SJSA1 (cell line): Measurements from ENCODE around the gene CDC26. TPM values are rescaled to one million over a fixed set of nuclear protein-coding genes. Genes with fewer than 3 reads are reported as not detected.
"Not testable (repeated sequence)": the region's sequence is repeated elsewhere in the genome, so short reads cannot be mapped to it uniquely, and the experiment has no call there.

ENCODE experiments used
- DNase-seq, 2 experiments: peaks; one replicate each; pipeline ENCODE4 v3.0.0-alpha.2; 2015 to 2020; ENCODE audit warnings: low spot score in 2 of 2, low read depth in 1 of 2
- H3K27ac ChIP-seq: fragments of 250-450 bp; sonication (Bioruptor Pico); 2 replicates; pipeline ENCODE4 v1.5.1; 2020; ENCODE audit warnings: mild to moderate bottlenecking, moderate library complexity
- H3K27me3 ChIP-seq: fragments of 250-450 bp; sonication (Bioruptor Pico); replicated peaks from 2 replicates; pipeline ENCODE4 v1.5.1; 2020; ENCODE audit warnings: mild to moderate bottlenecking, moderate library complexity
- H3K36me3 ChIP-seq: fragments of 250-450 bp; sonication (Bioruptor Pico); 2 replicates; pipeline ENCODE4 v1.5.1; 2020; ENCODE audit warnings: mild to moderate bottlenecking
- H3K4me1 ChIP-seq: fragments of 250-450 bp; sonication (Bioruptor Pico); replicated peaks from 2 replicates; pipeline ENCODE4 v1.6.1; 2021; ENCODE audit warnings: mild to moderate bottlenecking
- H3K4me3 ChIP-seq: fragments of 250-450 bp; sonication (Bioruptor Pico); 2 replicates; pipeline ENCODE4 v1.5.1; 2020; ENCODE audit warnings: mild to moderate bottlenecking
- H3K9me3 ChIP-seq: fragments of 250-450 bp; sonication (Bioruptor Pico); replicated peaks from 2 replicates; pipeline ENCODE4 v1.5.1; 2020; ENCODE audit warnings: mild to moderate bottlenecking
- total RNA-seq: library from RNA; depleted of rRNA; stranded (reverse); fragments of >200 nt; shearing (Covaris generic); gene quantifications from 2 replicates; pipeline ENCODE4 v1.2.3, GENCODE V29; 2014

CDC26 gene
- total RNA-seq, 1 experiment from 2014 or later, result 33.2 TPM

DNA sequence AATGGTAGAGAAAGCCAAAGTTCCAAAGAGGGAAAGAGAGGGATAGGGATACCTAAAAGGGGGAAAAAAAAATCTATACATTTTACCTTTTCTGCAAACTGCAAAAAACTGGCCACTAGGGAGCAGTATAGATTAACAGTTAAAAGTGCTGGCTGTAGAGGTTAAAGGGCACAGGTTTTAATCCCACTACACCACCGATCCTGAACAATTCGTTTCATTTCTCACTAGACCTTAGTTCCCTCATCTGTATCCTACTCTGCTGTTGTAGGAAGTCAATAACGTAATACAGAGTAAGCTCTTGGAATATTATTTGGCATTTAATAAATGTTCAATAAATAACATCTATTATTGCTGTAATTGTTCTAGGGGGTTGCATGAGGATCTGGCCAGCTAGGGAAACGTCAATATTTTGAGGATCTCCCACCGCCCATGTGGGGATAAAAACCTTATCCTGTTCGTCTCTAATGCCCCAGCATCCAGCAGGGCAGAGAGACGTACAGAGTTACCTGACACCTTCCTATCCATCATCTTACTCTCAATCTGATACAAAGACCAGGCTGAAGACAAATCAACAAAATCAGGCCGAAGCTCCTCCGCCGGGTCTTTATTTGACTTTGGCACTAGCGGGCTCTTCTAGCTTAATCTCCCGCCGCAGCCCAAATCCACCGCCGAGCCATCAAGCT, 757 bp downstream of the CDC26 start:
- H3K36me3 ChIP-seq, result peaks cover 71% of the 10 kb centered on the region
- peak in 1 of 2 experiments; percentile 57 for DNase-seq

DNA sequence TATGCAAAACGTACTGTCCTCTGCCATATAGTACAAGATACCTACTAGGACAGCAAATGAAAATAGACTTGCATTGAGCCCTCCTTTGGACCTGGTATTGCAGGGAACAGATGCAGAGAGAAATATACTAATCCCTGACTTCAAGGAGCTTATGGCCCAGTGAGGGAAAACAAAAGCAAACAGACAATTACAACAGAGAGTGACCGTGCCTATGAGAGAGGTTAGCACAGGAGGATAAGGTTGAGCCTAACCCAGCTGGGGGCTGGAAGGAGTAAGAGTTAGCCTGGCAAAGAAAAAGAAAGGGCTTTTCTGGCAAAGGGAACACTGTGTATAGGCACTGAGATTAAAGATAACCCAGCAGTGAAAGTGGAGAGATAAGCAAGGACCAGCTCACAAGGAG, 5.5 kb downstream of the CDC26 start:
- Histone ChIP-seq H3K27ac (no peak overlapping the region), H3K4me1 (no peaks in the 10 kb centered on the region; the same call in 1 of the 2 replicates), H3K9me3 (no peaks in the 10 kb centered on the region), H3K36me3 (peaks cover 53% of the 10 kb centered on the region), H3K4me3 (no peak overlapping the region), H3K27me3 (no peaks in the 10 kb centered on the region)
- DNase-seq, result no peak

More for the DNA sequence above, 757 bp downstream of the CDC26 start:
- H3K9me3 ChIP-seq, result no peaks in the 10 kb centered on the region
- H3K27me3 ChIP-seq, result no peaks in the 10 kb centered on the region
- H3K27ac ChIP-seq, result peak overlapping the region; percentile 73
- peak overlapping the region; percentile 67 for H3K4me3 ChIP-seq
- peaks cover 6% of the 10 kb centered on the region for H3K4me1 ChIP-seq

DNA sequence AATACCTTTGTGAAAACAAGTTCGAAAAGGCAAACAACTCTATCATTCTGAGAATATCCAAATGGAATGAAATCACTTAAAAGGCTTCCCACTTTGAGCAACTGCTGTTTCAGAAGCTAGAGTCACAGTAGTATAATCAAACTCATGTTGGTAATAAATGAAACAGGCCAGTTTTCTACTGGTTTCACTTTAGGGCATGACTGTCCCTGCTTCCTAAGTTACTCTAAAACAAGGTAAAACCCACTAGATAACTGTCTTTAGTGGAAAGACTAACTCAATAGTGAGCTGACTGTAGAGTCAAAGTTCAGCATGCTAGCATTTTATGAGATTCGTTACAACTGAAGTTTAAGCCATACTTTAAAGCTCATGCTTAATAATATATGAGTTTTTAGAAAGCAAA, 6.0 kb downstream of the CDC26 start:
- Histone ChIP-seq H3K9me3 (no peaks in the 10 kb centered on the region), H3K4me3 (no peak overlapping the region), H3K27me3 (no peaks in the 10 kb centered on the region), H3K27ac (no peak overlapping the region), H3K36me3 (peaks cover 53% of the 10 kb centered on the region), H3K4me1 (no peaks in the 10 kb centered on the region)
- DNase-seq, result no peak

DNA sequence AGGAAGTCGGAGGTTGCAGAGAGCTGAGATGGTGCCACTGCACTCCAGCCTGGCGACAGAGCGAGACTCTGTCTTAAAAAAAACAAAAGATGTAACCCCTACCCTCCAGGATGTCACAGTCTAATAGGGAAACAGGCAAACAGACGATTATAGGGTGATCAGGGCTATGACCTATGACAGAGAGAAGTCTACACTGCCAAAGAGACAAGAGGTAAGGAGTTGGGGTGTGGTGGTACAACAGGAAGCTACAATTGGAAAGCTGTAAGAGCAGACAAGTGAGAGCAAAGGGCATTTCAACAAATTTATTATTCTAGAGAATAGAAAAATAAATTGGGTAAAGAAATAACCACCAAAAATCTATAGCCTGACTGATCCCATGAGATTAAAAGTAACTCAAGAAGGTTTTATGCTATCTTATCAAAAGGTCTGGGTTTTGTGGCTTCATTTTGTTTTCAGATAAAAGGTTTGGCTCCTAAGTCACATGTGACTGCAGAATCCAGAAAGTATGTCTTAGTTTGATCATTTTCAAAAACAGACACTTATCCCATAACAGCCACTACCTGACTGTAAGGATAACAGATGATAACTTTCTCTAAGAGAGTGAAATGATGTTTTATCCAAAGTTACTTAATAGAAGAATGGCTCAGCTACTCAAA, 7.3 kb downstream of the CDC26 start:
- Histone ChIP-seq H3K27ac (no peak overlapping the region), H3K27me3 (no peaks in the 10 kb centered on the region), H3K9me3 (no peaks in the 10 kb centered on the region), H3K4me1 (no peaks in the 10 kb centered on the region), H3K36me3 (peaks cover 49% of the 10 kb centered on the region), H3K4me3 (no peak overlapping the region)
- DNase-seq, result no peak

GRCh38 chr9:113266174-113266573, 9.2 kb downstream of the CDC26 start:
- no peak for DNase-seq
- no peak overlapping the region for H3K27ac ChIP-seq
- no peaks in the 10 kb centered on the region for H3K27me3 ChIP-seq
- H3K36me3 ChIP-seq, result peaks cover 34% of the 10 kb centered on the region
- H3K4me3 ChIP-seq, result no peak overlapping the region
- no peaks in the 10 kb centered on the region for H3K9me3 ChIP-seq
- H3K4me1 ChIP-seq, result no peaks in the 10 kb centered on the region

DNA sequence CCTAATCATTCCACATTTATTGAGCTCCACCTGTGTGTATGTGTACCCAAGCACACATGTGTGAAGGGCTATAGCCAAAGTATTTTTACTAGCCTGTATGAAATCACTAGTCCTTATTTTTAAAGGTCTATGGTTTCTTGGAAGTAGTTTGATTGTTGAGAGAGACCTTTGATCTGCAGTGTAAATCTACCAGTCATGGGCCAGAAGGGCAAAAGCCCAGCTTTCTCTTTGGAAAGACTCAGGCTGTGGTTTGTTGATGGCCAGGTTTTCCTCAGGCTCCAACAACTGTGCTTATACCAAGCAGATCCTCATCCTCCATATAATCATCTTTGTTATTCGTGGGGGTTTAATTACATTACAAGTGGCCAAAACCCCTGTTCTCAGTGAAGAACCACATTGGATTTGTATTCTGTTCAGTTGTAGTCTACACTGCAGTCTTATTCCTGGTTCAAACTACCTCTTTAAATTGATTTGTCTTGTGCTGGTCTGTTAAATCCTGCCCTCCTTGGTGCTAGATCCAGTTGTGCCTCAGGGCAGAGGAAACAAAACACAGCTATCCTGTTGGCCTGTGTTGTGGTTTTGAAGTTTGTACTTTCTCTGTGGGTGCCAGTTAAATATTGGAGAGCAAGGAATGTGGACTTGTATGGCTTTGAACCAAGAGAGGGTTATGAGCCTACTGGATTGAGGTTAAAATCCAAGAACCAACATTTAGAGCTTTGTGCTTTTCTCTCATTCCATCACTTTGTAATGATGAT, 13.3 kb downstream of the CDC26 start:
- Histone ChIP-seq H3K4me1 (no peaks in the 10 kb centered on the region), H3K27ac (no peak overlapping the region), H3K36me3 (peaks cover 22% of the 10 kb centered on the region), H3K9me3 (no peaks in the 10 kb centered on the region), H3K27me3 (no peaks in the 10 kb centered on the region), H3K4me3 (no peak overlapping the region)
- no peak for DNase-seq

DNA sequence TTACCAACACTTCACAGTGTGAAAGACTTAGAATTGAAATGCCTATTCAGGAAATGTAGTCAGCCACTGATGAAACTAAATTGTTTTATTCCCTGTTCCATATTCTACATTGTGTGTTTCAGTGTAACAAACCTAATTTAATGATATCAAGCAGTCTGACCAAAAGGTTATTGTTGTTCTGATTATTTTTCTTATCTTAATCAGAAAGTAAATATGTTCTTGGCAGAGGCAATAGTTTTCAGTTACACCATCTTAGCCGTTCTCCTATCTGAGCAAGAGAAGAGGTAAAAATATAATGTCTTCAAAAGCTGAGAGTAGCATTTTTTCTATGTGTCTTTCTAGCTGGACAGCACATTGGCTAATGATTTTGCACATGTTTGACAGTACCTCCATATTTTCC, 17.1 kb downstream of the CDC26 start:
- Histone ChIP-seq H3K9me3 (no peaks in the 10 kb centered on the region), H3K4me3 (no peak overlapping the region), H3K27me3 (no peaks in the 10 kb centered on the region), H3K4me1 (no peaks in the 10 kb centered on the region), H3K36me3 (peaks cover 24% of the 10 kb centered on the region), H3K27ac (no peak overlapping the region)
- no peak for DNase-seq

DNA sequence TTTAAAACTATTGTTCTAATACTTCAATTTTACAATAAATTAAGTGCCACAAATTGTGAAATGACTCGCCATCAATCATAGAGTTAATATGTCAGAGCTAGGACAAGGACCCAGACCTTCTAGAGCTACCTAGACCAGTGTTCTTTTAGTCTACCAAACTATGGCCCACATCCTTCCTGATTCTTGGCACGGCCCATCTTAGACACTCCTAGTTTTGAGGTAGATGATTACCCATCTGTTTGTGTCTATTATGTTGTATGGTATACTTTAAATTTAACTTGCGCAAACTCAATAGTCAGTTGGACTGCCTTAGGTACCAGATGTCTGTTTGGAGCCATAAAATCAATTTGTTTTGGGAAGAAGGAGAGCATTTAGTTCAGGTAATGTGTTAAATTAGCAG, 17.5 kb downstream of the CDC26 start:
- Histone ChIP-seq H3K9me3 (no peaks in the 10 kb centered on the region), H3K4me3 (no peak overlapping the region), H3K4me1 (no peaks in the 10 kb centered on the region), H3K27ac (no peak overlapping the region), H3K36me3 (peaks cover 24% of the 10 kb centered on the region), H3K27me3 (no peaks in the 10 kb centered on the region)
- no peak for DNase-seq

- no peaks in the 10 kb centered on the region for H3K27me3 ChIP-seq
- peaks cover 20% of the 10 kb centered on the region for H3K36me3 ChIP-seq
- no peak overlapping the region for H3K27ac ChIP-seq
- no peak overlapping the region for H3K4me3 ChIP-seq
- no peaks in the 10 kb centered on the region for H3K9me3 ChIP-seq
- no peak for DNase-seq
- no peaks in the 10 kb centered on the region for H3K4me1 ChIP-seq
Observed at GRCh38 chr9:113255438-113255837, 19.9 kb downstream of the CDC26 start.

- DNase-seq, result no peak
- H3K9me3 ChIP-seq, result no peaks in the 10 kb centered on the region
- H3K4me1 ChIP-seq, result no peaks in the 10 kb centered on the region
- no peak overlapping the region for H3K27ac ChIP-seq
- no peak overlapping the region for H3K4me3 ChIP-seq
- no peaks in the 10 kb centered on the region for H3K27me3 ChIP-seq
- peaks cover 18% of the 10 kb centered on the region for H3K36me3 ChIP-seq
Observed at GRCh38 chr9:113254991-113255390, 20.4 kb downstream of the CDC26 start.

GRCh38 chr9:113250807-113251206, 24.6 kb downstream of the CDC26 start:
- Histone ChIP-seq H3K36me3 (no peaks in the 10 kb centered on the region), H3K4me3 (no peak overlapping the region), H3K27me3 (no peaks in the 10 kb centered on the region), H3K27ac (no peak overlapping the region), H3K9me3 (no peaks in the 10 kb centered on the region), H3K4me1 (no peaks in the 10 kb centered on the region)
- DNase-seq, result no peak

DNA sequence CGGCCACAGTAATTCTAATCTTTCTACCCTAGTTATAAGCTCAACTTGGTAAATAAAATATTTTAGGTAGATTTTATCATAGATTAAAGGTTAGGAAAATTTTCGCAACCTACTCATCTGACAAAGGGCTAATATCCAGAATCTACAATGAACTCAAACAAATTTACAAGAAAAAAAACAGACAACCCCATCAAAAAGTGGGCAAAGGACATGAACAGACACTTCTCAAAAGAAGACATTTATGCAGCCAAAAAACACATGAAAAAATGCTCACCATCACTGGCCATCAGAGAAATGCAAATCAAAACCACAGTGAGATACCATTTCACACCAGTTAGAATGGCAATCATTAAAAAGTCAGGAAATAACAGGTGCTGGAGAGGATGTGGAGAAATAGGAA, 25.7 kb downstream of the CDC26 start:
- H3K27me3 ChIP-seq, H3K27ac ChIP-seq, DNase-seq, H3K9me3 ChIP-seq, H3K4me3 ChIP-seq, H3K4me1 ChIP-seq, H3K36me3 ChIP-seq: not testable (repeated sequence)

- no peaks in the 10 kb centered on the region for H3K9me3 ChIP-seq
- H3K27me3 ChIP-seq, result no peaks in the 10 kb centered on the region
- no peak overlapping the region for H3K4me3 ChIP-seq
- no peak overlapping the region for H3K27ac ChIP-seq
- no peaks in the 10 kb centered on the region for H3K4me1 ChIP-seq
- H3K36me3 ChIP-seq, result no peaks in the 10 kb centered on the region
- DNase-seq, result no peak
Observed at GRCh38 chr9:113247640-113248039, 27.7 kb downstream of the CDC26 start.

DNA sequence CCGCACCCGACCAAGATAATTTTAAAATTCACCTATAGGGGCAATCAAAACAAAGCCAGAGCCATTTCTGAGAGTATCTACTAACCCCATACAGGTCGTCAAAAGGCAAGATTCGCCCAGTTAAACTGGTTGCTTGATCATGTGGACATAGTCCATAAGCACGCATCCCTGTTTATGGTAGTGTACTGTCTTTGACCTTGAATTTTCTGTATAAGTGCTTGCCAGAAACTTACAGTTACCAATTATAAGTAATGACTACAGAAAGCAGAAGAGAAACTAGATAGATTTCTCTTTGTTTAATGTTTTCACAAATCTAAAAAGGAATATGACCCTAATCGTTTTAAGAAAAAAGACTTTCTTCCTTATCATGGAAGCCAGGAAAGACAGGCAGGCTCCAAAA, 28.4 kb downstream of the CDC26 start:
- no peak overlapping the region for H3K27ac ChIP-seq
- H3K27me3 ChIP-seq, result no peaks in the 10 kb centered on the region
- H3K9me3 ChIP-seq, result no peaks in the 10 kb centered on the region
- no peaks in the 10 kb centered on the region for H3K36me3 ChIP-seq
- H3K4me3 ChIP-seq, result no peak overlapping the region
- H3K4me1 ChIP-seq, result no peaks in the 10 kb centered on the region
- no peak for DNase-seq
